ENCODE data around the gene KRTAP22-2.

DNA sequence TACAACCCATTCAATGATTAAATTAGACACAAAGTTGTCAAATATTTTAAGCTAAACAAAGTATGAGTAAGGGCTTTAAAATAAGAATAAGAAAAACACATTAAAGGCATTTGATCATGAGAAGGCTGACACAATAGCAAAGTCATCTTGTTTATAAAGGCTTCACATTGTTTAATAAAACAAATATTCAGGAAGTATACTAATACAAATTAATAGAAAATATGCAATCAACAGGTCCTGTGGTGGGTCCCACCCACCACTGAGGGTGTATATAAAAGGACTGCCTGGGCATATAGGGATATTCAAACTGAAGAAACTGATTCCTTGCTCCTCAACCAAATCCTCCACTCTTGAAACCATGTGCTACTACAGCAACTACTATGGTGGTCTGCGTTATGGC is 44.7 kb upstream of the KRTAP22-2 start, which contains the start of gene KRTAP20-2:
- TF ChIP-seq CTCF (IDR thresholded peaks at IDR 0.05) (no peak), POLR2A (IDR thresholded peaks at IDR 0.05) (no peak), POLR2AphosphoS5 (IDR thresholded peaks at IDR 0.05) (no peak)
